GM12801 (cell line): ENCODE data around the gene SLC4A11.

Experiments
- CTCF ChIP-seq: IDR thresholded peaks from one replicate; pipeline ENCODE4 v1.5.1; 2011; ENCODE audit warnings: control low read depth; ENCODE audit not compliant: insufficient read length; ENCODE audit errors: extremely low read depth

The SLC4A11 gene

GRCh38 chr20:3276680-3277015 lies 37.7 kb upstream of the SLC4A11 start:
- TF ChIP-seq CTCF = no peak

GRCh38 chr20:3275966-3276679 lies 37.1 kb upstream of the SLC4A11 start:
- no peak for TF ChIP-seq CTCF

GRCh38 chr20:3275064-3275935 lies 36.3 kb upstream of the SLC4A11 start:
- no peak for TF ChIP-seq CTCF

GRCh38 chr20:3273371-3273770 lies 34.4 kb upstream of the SLC4A11 start:
- no peak for TF ChIP-seq CTCF

GRCh38 chr20:3270051-3270450 lies 31.1 kb upstream of the SLC4A11 start:
- TF ChIP-seq CTCF = no peak

GRCh38 chr20:3262566-3262965 lies 23.6 kb upstream of the SLC4A11 start:
- no peak for TF ChIP-seq CTCF

GRCh38 chr20:3258429-3258828 lies 19.4 kb upstream of the SLC4A11 start:
- no peak for TF ChIP-seq CTCF
